ENCODE results near the gene SULT2A1.
"Not testable (repeated sequence)": the region's sequence is repeated elsewhere in the genome, so short reads cannot be mapped to it uniquely, and the experiment has no call there.

SULT2A1 gene

DNA sequence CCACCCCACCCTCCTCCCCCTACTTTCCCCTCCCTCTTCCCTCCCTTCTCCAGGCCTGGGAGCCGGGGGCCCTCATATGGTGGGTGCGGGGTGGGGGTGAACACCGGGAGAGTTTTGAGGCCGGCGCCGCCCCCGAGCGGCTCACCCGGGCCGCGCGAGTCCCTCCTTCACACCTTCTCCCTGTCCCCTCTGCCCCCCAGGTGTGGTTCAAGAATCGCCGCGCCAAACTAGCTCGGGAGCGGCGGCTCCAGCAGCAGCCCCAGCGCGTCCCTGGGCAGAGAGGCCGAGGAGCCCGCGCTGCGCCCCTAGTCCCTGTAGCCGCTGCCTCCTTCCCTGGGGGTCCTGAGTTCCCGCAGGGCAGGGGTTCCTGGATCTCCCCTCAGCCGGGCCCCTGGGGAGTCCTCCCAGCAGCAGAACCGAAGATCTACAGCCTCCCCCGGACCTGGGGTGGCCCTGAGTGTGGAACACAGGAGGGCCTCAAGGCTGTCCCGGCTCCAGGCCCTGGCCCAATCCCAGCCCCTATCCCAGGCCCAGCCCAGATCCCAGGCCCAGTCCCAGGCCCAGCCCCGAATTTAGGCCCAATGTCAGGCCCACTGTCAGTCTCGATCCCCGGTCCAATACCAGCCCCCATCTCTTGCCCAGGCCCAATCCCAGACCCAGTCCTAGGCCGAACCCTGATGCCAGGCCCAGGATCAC lies 25.4 kb downstream of the SULT2A1 start:
- no peak for DNase-seq (ENCODE audit: low spot score)

DNA sequence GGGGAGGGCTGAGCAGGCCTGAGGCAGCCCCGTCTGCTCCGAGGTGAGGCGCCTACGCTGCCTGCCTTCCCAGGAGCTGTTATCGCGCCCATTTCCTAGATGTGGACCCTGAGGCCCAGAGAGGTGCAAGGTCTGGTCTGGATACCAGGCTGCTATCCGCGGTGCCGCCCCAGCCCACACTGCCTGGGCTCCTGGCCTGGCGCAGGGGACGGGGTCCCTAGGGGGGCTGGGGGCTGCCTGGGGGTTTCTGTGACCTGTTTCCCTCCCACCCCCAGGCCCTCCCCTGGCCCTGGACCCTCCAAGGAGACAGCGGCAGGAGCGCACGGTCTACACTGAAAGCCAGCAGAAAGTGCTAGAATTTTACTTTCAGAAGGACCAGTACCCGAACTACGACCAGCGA lies 26.3 kb downstream of the SULT2A1 start:
- DNase-seq (ENCODE audit: low spot score): not testable (repeated sequence)

DNA sequence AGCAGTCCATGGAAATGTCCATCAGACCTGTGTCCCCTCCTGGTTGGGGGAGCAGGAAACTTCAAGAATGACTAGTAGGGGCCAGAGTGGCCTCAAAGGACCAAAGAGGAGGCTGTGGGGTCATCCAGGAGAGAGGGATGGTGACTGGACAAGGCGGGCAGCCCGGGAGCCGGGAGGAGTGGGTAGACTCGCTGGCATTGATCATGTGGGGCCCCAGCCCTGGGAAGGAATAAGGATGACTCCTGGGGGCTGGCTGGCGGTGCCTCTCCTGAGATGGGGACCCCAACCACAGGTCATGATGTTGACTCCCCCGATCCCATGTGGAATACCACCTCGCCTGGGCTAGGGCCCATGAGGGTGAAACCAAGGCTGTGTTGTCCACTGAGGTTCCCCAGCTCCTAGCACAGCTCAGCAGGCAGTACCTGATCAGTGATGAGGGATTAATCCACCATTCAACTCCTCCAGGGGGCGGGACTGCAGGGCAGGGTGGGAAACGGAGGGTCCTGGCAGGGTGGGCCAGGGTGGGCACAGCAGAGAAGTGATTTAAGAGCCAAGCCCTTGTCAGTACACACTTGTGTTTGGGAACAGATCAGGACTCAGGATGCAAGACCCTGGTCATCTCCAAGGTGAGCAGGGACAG lies 27.3 kb downstream of the SULT2A1 start, which contains the start of gene TPRX2:
Gene TPRX2 (plus strand): TSS at position 590 of the 640 bp plus-strand sequence. CDS start 12 bp downstream, at position 602.
- not testable (repeated sequence) for DNase-seq (ENCODE audit: low spot score)

DNA sequence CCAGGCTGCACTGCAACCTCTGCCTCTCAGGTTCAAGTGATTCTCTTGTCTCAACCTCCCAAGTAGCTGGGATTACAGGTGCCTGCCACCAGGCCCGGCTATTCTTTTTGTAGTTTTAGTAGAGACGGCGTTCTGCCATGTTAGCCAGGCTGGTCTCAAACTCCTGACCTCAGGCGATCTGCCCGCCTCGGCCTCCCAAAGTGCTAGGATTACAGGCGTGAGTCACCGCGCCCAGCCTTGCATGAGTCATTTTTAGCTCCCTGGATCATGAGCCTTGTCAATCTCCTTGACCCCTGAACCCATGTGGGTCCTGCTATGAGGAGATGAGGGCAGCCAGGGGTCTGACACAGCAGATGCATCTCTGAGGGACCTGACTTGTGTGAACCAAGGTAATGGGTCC lies 27.9 kb downstream of the SULT2A1 start:
- not testable (repeated sequence) for DNase-seq (ENCODE audit: low spot score)

DNA sequence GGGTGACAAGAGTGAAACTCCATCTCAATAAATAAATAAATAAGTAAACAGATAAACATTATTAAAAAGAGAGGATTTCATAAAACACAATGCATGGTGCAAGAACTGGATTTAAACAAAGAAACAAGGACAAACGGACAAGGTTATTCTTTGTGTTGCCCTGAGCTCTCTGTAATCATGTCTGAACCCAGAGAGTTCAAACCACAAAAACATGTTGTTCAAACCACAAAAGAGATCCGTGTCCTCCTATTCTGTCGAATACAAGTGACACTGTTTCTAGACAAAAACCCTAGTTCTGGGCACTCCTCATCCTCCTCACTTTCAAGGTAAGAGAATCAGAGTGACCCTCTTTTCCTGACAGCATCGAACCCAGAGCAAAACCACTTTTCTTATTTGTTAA lies 31.7 kb downstream of the SULT2A1 start:
- DNase-seq (ENCODE audit: low spot score): no peak

DNA sequence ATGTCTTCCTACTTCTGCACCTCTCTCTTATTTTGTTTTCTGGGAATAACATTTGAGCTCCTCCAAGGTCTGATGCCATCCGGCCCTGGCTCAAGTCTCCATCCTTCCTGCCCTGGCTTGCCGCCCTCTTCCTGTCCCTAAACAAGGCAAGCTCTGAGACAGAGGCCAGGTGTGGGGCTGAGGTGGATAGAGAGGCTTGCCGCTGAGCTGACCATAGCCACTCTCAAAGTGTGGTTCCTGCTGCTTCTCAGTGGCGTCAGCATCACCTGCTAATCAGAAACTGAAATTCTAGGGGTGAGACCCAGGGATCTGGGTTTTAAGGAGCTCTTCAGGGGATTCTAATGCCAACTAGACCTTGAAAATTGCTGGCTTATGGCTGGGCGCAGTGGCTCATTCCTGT lies 33.1 kb downstream of the SULT2A1 start:
- DNase-seq (ENCODE audit: low spot score): no peak

DNA sequence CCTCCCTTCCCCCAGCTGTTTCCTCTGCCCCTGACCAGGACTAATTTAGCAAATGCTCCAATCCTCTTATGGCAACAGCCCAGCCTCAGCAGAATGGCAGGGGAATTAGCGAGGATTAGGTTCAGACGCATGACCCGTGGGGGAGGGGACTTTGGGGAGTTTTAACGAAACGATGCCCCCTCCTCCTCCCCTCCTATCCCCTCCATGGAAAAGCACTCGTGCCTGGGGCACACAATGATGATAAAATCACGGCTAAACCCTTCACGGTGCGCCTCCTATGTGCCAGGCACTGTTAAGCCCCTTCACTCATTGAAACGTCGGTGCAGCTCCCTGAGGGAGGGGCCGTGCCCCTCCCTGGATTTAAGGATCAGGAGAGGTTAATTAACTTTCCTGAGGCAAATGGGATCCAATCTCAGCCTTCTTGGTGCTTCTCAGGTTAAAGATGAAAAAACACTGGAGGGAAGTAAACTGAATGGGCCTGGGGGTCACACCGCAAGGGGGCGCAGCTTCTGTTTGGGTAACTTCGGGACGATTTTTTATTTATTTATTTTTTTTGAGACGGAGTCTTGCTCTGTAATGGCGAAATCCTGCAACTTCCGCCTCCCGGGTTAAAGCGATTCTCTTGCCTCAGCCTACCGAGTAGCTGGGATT lies 37.2 kb downstream of the SULT2A1 start:
- DNase-seq (ENCODE audit: low spot score): no peak

DNA sequence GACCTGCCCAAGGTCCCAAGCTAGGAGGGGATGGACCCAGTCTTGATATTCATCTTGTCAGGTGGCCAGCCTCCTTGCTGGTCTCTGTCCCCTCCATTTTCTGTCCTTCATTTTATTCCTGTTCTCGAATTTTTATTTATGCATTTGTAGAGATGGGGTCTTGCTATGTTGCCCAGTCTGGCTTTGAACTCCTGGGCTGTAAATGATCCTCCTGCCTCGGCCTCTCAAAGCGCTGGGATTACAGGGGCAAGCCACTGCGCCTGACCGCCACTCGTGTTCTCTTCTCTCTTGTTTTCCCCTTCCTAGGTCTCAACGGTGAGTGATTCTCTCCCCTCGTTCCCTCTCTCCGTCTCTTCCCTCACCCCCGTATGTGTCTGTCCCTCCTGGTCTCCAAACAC lies 37.7 kb downstream of the SULT2A1 start:
- DNase-seq (ENCODE audit: low spot score): no peak

DNA sequence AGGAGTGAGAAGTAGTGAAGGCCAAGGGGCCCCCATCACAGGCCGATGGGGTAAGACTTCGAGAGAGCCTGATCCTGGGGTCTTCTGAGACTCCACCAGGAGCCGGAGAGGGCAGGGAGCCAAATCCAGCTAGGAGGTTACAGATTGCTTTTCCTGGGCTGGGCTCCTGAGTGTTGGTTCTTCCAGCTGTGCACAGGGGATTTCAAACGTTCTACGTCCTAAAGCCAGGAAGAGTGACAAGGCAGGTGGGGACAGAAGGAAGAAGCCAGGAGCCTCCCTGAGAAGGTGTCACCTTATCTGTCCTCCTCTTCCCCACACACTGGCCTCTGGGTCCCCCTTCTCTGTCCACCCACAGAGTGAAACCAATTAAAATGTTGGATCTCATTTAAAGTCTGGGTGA lies 43.2 kb downstream of the SULT2A1 start:
- DNase-seq (ENCODE audit: low spot score): no peak

DNA sequence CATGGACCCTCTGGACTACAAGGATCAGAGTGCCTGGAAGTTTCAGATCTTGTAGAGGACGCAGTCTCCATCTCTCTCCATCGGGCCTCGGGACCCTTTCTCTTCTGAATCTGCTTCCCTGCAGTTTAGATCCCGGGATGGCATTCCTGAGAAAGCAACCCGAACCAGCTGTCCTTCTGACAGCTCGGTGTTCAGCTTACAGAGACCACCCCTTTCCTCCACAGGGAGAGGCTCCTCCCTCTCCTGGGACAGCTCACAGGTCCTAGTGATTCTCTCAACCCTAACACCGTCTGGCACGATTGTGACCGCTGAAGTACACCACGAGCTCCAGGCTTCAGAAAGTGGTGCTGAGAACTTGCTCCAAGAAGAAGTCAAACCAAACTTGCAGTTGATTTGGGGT lies 46.2 kb downstream of the SULT2A1 start:
- DNase-seq (ENCODE audit: low spot score): no peak

DNA sequence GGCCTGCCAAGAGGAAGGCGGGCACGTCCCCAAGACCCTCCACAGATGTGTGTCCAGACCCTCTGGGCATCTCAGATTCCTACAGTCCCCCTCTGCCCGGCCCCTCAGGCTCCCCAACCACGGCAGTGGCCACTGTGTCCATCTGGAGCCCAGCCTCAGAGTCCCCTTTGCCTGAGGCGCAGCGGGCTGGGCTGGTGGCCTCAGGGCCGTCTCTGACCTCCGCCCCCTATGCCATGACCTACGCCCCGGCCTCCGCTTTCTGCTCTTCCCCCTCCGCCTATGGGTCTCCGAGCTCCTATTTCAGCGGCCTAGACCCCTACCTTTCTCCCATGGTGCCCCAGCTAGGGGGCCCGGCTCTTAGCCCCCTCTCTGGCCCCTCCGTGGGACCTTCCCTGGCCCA lies 46.7 kb downstream of the SULT2A1 start:
- no peak for DNase-seq (ENCODE audit: low spot score)

DNA sequence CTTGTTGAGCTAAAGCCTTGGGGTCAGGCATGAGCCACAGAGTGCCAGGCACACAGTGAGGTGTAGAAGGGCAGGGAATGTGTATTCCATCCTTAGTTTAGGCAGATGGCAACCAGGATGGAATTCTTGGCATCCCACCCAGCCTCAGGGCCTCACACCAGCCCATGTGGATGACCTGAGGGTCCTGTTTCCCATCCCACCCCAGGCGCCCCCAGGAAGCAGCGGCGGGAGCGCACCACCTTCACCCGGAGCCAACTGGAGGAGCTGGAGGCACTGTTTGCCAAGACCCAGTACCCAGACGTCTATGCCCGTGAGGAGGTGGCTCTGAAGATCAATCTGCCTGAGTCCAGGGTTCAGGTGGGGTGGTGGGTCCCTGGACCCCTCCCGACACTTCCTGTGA lies 50.1 kb downstream of the SULT2A1 start:
- no peak for DNase-seq (ENCODE audit: low spot score)

DNA sequence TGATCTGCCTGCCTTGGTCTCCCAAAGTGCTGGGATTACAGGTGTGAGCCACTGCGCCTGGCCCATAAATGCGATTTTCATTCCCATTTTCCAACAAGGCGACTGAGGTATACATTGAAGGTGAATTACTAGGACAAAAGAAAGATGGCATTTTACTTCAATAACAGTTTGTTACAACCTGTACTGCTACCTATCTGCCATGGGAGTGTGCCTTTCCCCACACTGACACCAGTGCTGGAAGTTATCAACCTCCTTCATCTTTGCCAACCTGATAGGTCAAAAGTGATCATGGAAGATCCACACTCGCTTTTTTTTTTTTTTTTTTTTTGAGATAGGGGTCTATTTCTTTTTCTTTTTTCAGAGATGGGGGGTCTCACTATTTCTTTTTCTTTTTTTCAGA lies 53.4 kb downstream of the SULT2A1 start:
- DNase-seq (ENCODE audit: low spot score): no peak

DNA sequence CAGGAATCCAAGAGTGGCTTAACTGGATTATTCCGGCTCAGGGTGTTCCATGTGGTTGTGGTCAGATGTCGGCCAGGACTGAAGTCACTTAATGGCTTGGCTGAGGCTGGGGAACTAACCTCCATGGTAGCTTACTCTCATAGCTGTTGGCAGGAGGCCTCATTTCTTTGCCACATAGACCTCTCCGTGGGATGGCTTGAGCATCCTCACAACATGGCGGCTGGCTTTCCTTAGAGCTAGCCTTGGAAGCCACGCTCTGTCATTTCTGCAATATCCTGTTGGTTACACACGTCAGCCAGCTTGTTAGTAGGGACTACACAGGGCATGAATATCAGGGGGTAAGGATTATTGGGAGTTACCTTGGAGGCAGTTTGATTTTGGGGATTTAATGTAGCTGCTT lies 59.3 kb downstream of the SULT2A1 start:
- no peak for DNase-seq (ENCODE audit: low spot score)

DNA sequence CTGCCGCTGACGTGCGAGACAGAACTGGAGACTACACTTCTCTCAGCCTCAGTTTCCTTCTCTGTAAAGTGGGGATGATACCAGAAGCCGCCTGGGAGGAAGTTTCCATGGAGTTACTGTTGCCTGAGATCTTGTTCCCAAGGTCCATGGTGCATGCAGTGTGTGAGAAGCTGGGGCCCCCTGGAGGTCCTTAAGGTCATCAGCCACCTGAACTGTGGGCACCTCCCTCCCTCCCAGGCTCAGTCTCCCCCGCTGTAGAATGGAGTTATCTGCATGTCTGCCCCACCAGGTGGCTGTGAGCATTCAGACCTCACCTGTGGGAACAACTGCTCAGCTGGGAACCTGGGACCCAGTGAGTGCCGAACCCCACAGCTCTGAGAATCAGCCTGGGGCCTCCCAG lies 61.7 kb downstream of the SULT2A1 start:
- no peak for DNase-seq (ENCODE audit: low spot score)

DNA sequence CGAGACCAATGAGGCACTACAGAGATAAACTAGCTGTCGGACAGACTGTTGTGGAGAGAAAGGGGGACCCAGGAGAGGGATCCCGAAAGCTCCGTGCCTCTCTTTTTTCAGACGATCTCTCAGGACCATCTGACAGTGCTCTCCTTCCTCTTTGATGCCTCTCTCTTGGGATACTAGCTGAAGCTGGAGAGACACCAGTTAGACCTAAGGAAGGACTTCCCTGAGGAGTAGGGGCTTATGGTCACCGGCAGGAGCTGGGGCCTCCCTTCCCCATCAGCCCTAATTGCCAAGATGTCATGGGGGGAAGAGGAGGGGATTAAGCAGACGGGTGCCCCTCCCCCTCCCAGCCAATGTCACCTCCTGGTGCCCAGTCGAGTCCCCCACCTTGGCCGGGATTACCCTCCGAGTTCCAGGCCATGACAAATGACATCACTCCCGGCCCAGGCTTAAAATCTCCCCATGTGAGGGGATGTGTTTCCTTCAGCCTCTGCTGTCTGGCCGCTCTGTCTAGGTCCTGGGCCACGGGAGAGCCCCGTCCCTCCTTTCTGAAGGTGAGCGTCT lies 64.6 kb downstream of the SULT2A1 start, which contains the start of gene CRX:
Gene CRX (plus strand): TSS at position 478 of the 561 bp plus-strand sequence. CDS start 12,507 bp downstream, outside the sequence.
- DNase-seq (ENCODE audit: low spot score): no peak

All from kidney tubule cell (primary cell).